ENCODE measurements around the gene GPR171.

- TF ChIP-seq REST (IDR thresholded peaks at IDR 0.05; ENCODE audit: insufficient read depth in 1 of 2, low read depth in 2 of 2, low read length in 1 of 2) (no peak), CTCF (IDR thresholded peaks at IDR 0.05) (no peak), TCF7L2 (IDR thresholded peaks at IDR 0.05; ENCODE audit: low read depth, low read length) (no peak)
These were observed 21.4 kb upstream of the GPR171 start for GRCh38 chr3:151224268-151224866.
